ENCODE measurements around the gene MAPKAPK3. TPM values are rescaled to one million over a fixed set of nuclear protein-coding genes. Genes with fewer than 3 reads are reported as not detected.

Gene MAPKAPK3
- total RNA-seq, 4 donors from 2014 or later, result 235 to 466 (median 387) TPM

GRCh38 chr3:50600841-50601591 is 15.9 kb upstream of the MAPKAPK3 start:
- Histone ChIP-seq H3K9me3 (no peaks in the 10 kb centered on the region), H3K27me3 (no peaks in the 10 kb centered on the region), H3K36me3 (peaks cover 0 to under 1% of the 10 kb centered on the region in 2 donors), H3K4me1 (peaks cover 65 to 67% of the 10 kb centered on the region in 2 donors), H3K27ac (peak overlapping the region; percentile 95 to 99 (median 96)), H3K4me3 (peak overlapping the region in 3 of 4 donors; percentile 5 to 17 (median 10))
- TF ChIP-seq CTCF (IDR thresholded peaks at IDR 0.05 in 4 of 5, conservative IDR thresholded peaks at IDR 0.05 in 1 of 5), result peak in 1 of 5 experiments; percentile 7
- TF ChIP-seq POLR2A (IDR thresholded peaks at IDR 0.05), result peak; percentile 55 to 65
- peak; percentile 75 to 76 for ATAC-seq
- peak; percentile 96 to 99 for DNase-seq
- in situ Hi-C loops (cut with MboI; ENCODE audit: low sequenced_read_pairs in 4 of 4), result loop anchor here in 1 of 4 donors (25.0 kb wide), 1 partner anchor 786 kb away; the partner anchor contains the start of genes MANF and RBM15B
- intact Hi-C loops (cut with DNase I; ENCODE audit: low total_unique reads), result loop anchor here (1.0 kb wide), 1 partner anchor 17 kb away; no protein-coding TSS in a partner anchor

DNA sequence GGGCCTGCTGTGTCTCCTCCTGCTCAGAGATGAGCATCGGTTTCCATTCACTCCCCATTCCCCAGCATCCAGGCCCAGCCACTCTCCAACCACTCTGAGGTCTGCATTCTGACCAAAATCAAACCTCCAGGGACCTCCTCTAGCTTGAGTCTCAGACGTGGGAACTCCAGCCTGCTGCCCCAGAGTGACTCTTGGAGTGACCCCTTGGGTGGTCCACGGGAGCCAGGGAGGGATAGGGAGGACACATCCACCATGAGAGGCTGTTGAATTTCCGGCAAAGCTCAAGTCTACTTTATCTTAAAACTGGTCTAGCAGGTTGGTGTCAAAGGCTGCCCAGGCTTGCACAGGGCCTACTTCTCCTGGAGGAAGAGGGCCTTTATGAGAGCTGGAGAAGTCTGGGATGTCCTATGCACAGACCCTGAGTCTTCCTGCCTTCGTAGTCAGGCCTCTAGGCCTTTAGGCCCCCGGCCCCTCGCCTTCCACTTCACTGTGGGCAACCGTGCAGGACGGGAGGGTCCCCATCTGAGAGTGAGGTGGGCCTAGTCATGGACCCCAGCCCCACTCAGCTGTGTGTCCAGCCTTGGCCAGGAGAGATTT is 14.3 kb upstream of the MAPKAPK3 start:
- peak in 1 of 2 donors; percentile 26 for DNase-seq
- H3K4me3 ChIP-seq, result no peak overlapping the region
- H3K36me3 ChIP-seq, result peaks cover 4 to 17% of the 10 kb centered on the region in 2 donors
- no peaks in the 10 kb centered on the region for H3K27me3 ChIP-seq
- H3K27ac ChIP-seq, result peak overlapping the region; percentile 95 to 99 (median 96)
- intact Hi-C loops (cut with DNase I; ENCODE audit: low total_unique reads) (no loop called here), in situ Hi-C loops (cut with MboI; ENCODE audit: low sequenced_read_pairs in 4 of 4) (loop anchor here in 1 of 4 donors (25.0 kb wide), 1 partner anchor 785 kb away; the partner anchor contains the start of genes MANF and RBM15B)
- no peaks in the 10 kb centered on the region for H3K9me3 ChIP-seq
- peaks cover 82 to 84% of the 10 kb centered on the region in 2 donors for H3K4me1 ChIP-seq
- no peak for TF ChIP-seq CTCF (IDR thresholded peaks at IDR 0.05 in 4 of 5, conservative IDR thresholded peaks at IDR 0.05 in 1 of 5)
- TF ChIP-seq POLR2A (IDR thresholded peaks at IDR 0.05), result no peak
- ATAC-seq, result no peak

GRCh38 chr3:50603261-50604109 is 13.5 kb upstream of the MAPKAPK3 start:
- in situ Hi-C loops (cut with MboI; ENCODE audit: low sequenced_read_pairs in 4 of 4), result loop anchor here in 1 of 4 donors (25.0 kb wide), 1 partner anchor 784 kb away; the partner anchor contains the start of genes MANF and RBM15B
- Histone ChIP-seq H3K27me3 (no peaks in the 10 kb centered on the region), H3K36me3 (peaks cover 4 to 25% of the 10 kb centered on the region in 2 donors), H3K27ac (peak overlapping the region; percentile 95 to 99 (median 96)), H3K4me3 (no peak overlapping the region), H3K4me1 (peaks cover 90 to 91% of the 10 kb centered on the region in 2 donors), H3K9me3 (no peaks in the 10 kb centered on the region)
- intact Hi-C loops (cut with DNase I; ENCODE audit: low total_unique reads), result loop anchor here (2.0 kb wide), 1 partner anchor 21 kb away; no protein-coding TSS in a partner anchor
- TF ChIP-seq CTCF (IDR thresholded peaks at IDR 0.05 in 4 of 5, conservative IDR thresholded peaks at IDR 0.05 in 1 of 5) (no peak), POLR2A (IDR thresholded peaks at IDR 0.05) (no peak)
- ATAC-seq (no peak), DNase-seq (no peak)

DNA sequence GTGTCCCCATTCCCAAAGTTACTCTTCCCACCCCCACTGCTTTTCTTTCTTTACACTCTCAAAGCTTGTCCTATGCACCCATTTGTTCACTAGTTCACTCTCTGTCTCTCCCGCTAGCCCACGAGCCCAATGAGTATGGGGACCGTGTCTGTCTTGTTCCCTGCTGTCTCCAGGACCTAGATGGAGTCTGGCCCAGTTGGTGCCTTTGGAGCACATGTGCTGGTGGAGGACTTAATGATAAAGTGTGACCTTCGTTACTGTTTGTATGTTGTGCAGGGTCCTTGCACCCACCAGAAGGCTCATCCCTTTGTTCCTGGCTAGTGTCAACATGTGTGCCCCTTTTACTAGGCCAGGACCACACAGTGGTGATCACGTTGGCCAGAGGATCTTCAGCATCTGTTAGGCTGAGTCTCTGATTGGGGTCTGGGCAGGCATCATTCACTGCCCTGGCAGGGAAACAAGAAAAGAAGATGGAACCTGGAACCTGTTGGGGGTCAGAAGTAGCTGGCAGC is 12.8 kb upstream of the MAPKAPK3 start:
- no peak overlapping the region for H3K4me3 ChIP-seq
- no peak for TF ChIP-seq POLR2A (IDR thresholded peaks at IDR 0.05)
- TF ChIP-seq CTCF (IDR thresholded peaks at IDR 0.05 in 4 of 5, conservative IDR thresholded peaks at IDR 0.05 in 1 of 5), result no peak
- peak overlapping the region; percentile 95 to 99 (median 96) for H3K27ac ChIP-seq
- in situ Hi-C loops (cut with MboI; ENCODE audit: low sequenced_read_pairs in 4 of 4), result loop anchor here in 1 of 4 donors (25.0 kb wide), 1 partner anchor 783 kb away; the partner anchor contains the start of genes MANF and RBM15B
- no peaks in the 10 kb centered on the region for H3K9me3 ChIP-seq
- no peak for DNase-seq
- no peak for ATAC-seq
- H3K4me1 ChIP-seq, result peaks cover 96% of the 10 kb centered on the region in 2 donors
- intact Hi-C loops (cut with DNase I; ENCODE audit: low total_unique reads), result loop anchor here (2.0 kb wide), 1 partner anchor 21 kb away; no protein-coding TSS in a partner anchor
- H3K27me3 ChIP-seq, result no peaks in the 10 kb centered on the region
- peaks cover 4 to 27% of the 10 kb centered on the region in 2 donors for H3K36me3 ChIP-seq
